Liver (tissue), 9 donors: ENCODE results near the gene MPRIP. TPM values are rescaled to one million over a fixed set of nuclear protein-coding genes. Genes with fewer than 3 reads are reported as not detected.

Experiments
- DNase-seq: peaks from one replicate; pipeline ENCODE4 v3.0.0-alpha.2; 2017; ENCODE audit warnings: low spot score
- H3K27ac ChIP-seq, 2 donors: one replicate each; pipeline ENCODE4 v1.7.0; 2013; ENCODE audit warnings: inconsistent platforms in 2 of 2, low read length in 2 of 2, control low read depth in 1 of 2, low read depth in 1 of 2, mild to moderate bottlenecking in 1 of 2
- H3K27me3 ChIP-seq, 4 donors: one replicate each; pipeline versions ENCODE4 v1.6.1 to v1.7.0; 2013; ENCODE audit warnings: low read length in 3 of 4, inconsistent platforms in 1 of 4, mild to moderate bottlenecking in 1 of 4, moderate library complexity in 1 of 4; ENCODE audit not compliant: control insufficient read depth in 4 of 4, insufficient read depth in 4 of 4
- H3K36me3 ChIP-seq, 4 donors: one replicate each; pipeline versions ENCODE4 v1.6.1 to v1.7.0; 2013; ENCODE audit warnings: low read length in 3 of 4, mild to moderate bottlenecking in 3 of 4, low read depth in 1 of 4, moderate library complexity in 1 of 4; ENCODE audit not compliant: control insufficient read depth in 4 of 4, insufficient read depth in 3 of 4
- H3K4me1 ChIP-seq, 4 donors: one replicate each; pipeline versions ENCODE4 v1.6.1 to v1.7.0; 2013; ENCODE audit warnings: low read length in 3 of 4, mild to moderate bottlenecking in 3 of 4, moderate library complexity in 1 of 4; ENCODE audit not compliant: control insufficient read depth in 4 of 4, insufficient read depth in 4 of 4
- H3K4me3 ChIP-seq, 3 donors: one replicate each; pipeline versions ENCODE4 v1.6.1 to v1.7.0; 2013; ENCODE audit warnings: low read length in 3 of 3, control low read depth in 1 of 3, low read depth in 1 of 3, mild to moderate bottlenecking in 1 of 3
- H3K9ac ChIP-seq, 2 donors: one replicate each; pipeline ENCODE4 v1.7.0; 2013; ENCODE audit warnings: low read length in 2 of 2, mild to moderate bottlenecking in 2 of 2, moderate library complexity in 2 of 2, control low read depth in 1 of 2, low read depth in 1 of 2
- H3K9me3 ChIP-seq, 4 donors: one replicate each; pipeline versions ENCODE4 v1.6.1 to v1.7.0; 2013; ENCODE audit warnings: low read length in 3 of 4; ENCODE audit not compliant: control insufficient read depth in 4 of 4
- CTCF ChIP-seq: fragments of 150-350 bp; IDR thresholded peaks from 2 replicates; pipeline ENCODE4 v1.5.1; 2017; ENCODE audit warnings: improper control_type of control experiment, low read depth, low read length; ENCODE audit not compliant: missing input control
- EGR1 ChIP-seq, 2 donors: IDR thresholded peaks; 2 replicates each; pipeline ENCODE4 v1.6.1; 2016 to 2018; ENCODE audit warnings: antibody characterized with exemption in 2 of 2, low read depth in 2 of 2
- FOXA1 ChIP-seq: IDR thresholded peaks from 2 replicates; pipeline ENCODE4 v1.6.1; 2016; ENCODE audit warnings: antibody characterized with exemption
- FOXA2 ChIP-seq: IDR thresholded peaks from 2 replicates; pipeline ENCODE4 v1.6.1; 2016; ENCODE audit warnings: antibody characterized with exemption
- GABPA ChIP-seq, 2 donors: IDR thresholded peaks in 1 of 2; conservative IDR thresholded peaks in 1 of 2; 2 replicates each; pipeline ENCODE4 v1.6.1; 2016; ENCODE audit warnings: antibody characterized with exemption in 2 of 2, mild to moderate bottlenecking in 1 of 2, moderate library complexity in 1 of 2
- HNF4A ChIP-seq, 2 donors: conservative IDR thresholded peaks; 2 replicates each; pipeline ENCODE4 v1.6.1; 2016; ENCODE audit warnings: antibody characterized with exemption in 2 of 2, mild to moderate bottlenecking in 2 of 2
- HNF4G ChIP-seq: IDR thresholded peaks from 2 replicates; pipeline ENCODE4 v1.6.1; 2016; ENCODE audit warnings: antibody characterized with exemption
- JUND ChIP-seq, 2 donors: IDR thresholded peaks; 2 replicates each; pipeline ENCODE4 v1.6.1; 2016; ENCODE audit warnings: antibody characterized with exemption in 2 of 2
- NR2F2 ChIP-seq: IDR thresholded peaks from 2 replicates; pipeline ENCODE4 v1.6.1; 2016; ENCODE audit warnings: antibody characterized with exemption
- RAD21 ChIP-seq, 2 donors: IDR thresholded peaks; 2 replicates each; pipeline ENCODE4 v1.6.1; 2016; ENCODE audit warnings: antibody characterized with exemption in 2 of 2, mild to moderate bottlenecking in 2 of 2
- RXRA ChIP-seq, 2 donors: IDR thresholded peaks; 2 replicates each; pipeline ENCODE4 v1.6.1; 2017 to 2018; ENCODE audit warnings: antibody characterized with exemption in 2 of 2, mild to moderate bottlenecking in 1 of 2
- SP1 ChIP-seq: IDR thresholded peaks from 2 replicates; pipeline ENCODE4 v1.6.1; 2018; ENCODE audit warnings: antibody characterized with exemption, mild to moderate bottlenecking
- TAF1 ChIP-seq: conservative IDR thresholded peaks from 2 replicates; pipeline ENCODE4 v1.6.1; 2016; ENCODE audit warnings: antibody characterized with exemption, mild to moderate bottlenecking
- YY1 ChIP-seq: IDR thresholded peaks from 2 replicates; pipeline ENCODE4 v1.6.1; 2016; ENCODE audit warnings: antibody characterized with exemption, mild to moderate bottlenecking
- ZBTB33 ChIP-seq: IDR thresholded peaks from 2 replicates; pipeline ENCODE4 v1.6.1; 2016; ENCODE audit warnings: antibody characterized with exemption
- WGBS: extraction: QIAGEN DNeasy Blood & Tissue Kit; methylation state at CpG from one replicate; pipeline ENCODE4 v1.1.7; 2013; 5-methylcytosine and 5-hydroxymethylcytosine counted together
- polyA plus RNA-seq, 2 donors: library from polyadenylated mRNA; stranded (reverse) in 1 of 2; unstranded in 1 of 2; fragments of 200-250 nt in 1 of 2; fragments of >200 nt in 1 of 2; fragmentation: Nextera tagmentation in 1 of 2; extraction: Ambion mirVana in 1 of 2; gene quantifications; one replicate each; pipeline versions ENCODE4 v1.2.1 to v1.2.3, GENCODE V29; 2013 to 2015
- total RNA-seq, 2 donors: library from RNA; depleted of rRNA; stranded (reverse); fragments of >200 nt; gene quantifications; one replicate each; pipeline ENCODE4 v1.2.3, GENCODE V29; 2014
- TF ChIP-seq, protein P1 (sequence below): IDR thresholded peaks from 2 replicates; pipeline ENCODE4 v1.6.1; 2016; ENCODE audit warnings: antibody characterized with exemption
- TF ChIP-seq, protein P2 (sequence below): IDR thresholded peaks from 2 replicates; pipeline ENCODE4 v1.6.1; 2016; ENCODE audit warnings: antibody characterized with exemption
- donor health status: healthy.
- donor health status: healthy.
- donor health status: healthy.
- donor health status: healthy.
- donor health status: healthy.

Gene MPRIP
- total and polyA plus RNA-seq, 4 donors, result 21.2 to 61.9 (median 34.7) TPM

DNA sequence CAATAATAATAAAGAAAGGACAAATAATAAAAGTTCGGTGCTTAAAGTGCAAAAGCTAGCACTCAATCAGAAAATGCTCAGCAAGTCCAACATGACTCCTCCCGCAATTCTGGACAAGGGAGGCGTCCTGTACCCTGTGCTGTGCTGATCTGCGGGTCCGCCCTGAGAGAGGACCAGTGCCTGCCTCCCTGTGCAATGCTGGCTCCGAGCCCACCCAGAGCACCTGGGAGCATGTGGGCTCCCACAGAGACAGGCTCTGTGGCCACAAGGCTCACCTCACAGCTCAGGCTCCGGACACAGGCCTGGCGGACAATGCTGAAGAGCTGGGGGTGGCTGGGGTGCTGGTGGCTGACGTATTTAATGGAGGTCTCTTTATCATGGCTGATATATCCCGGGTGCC lies 183.6 kb downstream of the MPRIP start:
- no peaks in the 10 kb centered on the region for H3K27me3 ChIP-seq
- WGBS, result 95% methylated on average over 10 of the region's 10 CpGs
- H3K27ac ChIP-seq, result no peak overlapping the region
- H3K36me3 ChIP-seq, result peaks cover 19 to 80% (median 57%) of the 10 kb centered on the region in 4 donors
- TF ChIP-seq TAF1 (no peak), HNF4G (no peak), RAD21 (IDR thresholded peaks at IDR 0.05) (no peak), RXRA (IDR thresholded peaks at IDR 0.05) (no peak)
- TF ChIP-seq, protein P1, sequence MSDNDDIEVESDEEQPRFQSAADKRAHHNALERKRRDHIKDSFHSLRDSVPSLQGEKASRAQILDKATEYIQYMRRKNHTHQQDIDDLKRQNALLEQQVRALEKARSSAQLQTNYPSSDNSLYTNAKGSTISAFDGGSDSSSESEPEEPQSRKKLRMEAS, result no peak
- H3K4me3 ChIP-seq, result no peak overlapping the region
- no peaks in the 10 kb centered on the region for H3K9me3 ChIP-seq
- no peak for DNase-seq
- H3K4me1 ChIP-seq, result peaks cover 7 to 23% (median 20%) of the 10 kb centered on the region in 4 donors
- H3K9ac ChIP-seq, result no peak overlapping the region

GRCh38 chr17:17226451-17227265 lies 184.4 kb downstream of the MPRIP start:
- Histone ChIP-seq H3K4me1 (peaks cover 7 to 25% (median 21%) of the 10 kb centered on the region in 4 donors), H3K27me3 (no peaks in the 10 kb centered on the region), H3K27ac (no peak overlapping the region), H3K9me3 (no peaks in the 10 kb centered on the region), H3K36me3 (peaks cover 20 to 79% (median 53%) of the 10 kb centered on the region in 4 donors), H3K4me3 (no peak overlapping the region), H3K9ac (no peak overlapping the region)
- WGBS, result 97% methylated on average over 16 of the region's 16 CpGs
- TF ChIP-seq HNF4A (conservative IDR thresholded peaks at IDR 0.05) (no peak), FOXA2 (no peak)
- no peak for DNase-seq

DNA sequence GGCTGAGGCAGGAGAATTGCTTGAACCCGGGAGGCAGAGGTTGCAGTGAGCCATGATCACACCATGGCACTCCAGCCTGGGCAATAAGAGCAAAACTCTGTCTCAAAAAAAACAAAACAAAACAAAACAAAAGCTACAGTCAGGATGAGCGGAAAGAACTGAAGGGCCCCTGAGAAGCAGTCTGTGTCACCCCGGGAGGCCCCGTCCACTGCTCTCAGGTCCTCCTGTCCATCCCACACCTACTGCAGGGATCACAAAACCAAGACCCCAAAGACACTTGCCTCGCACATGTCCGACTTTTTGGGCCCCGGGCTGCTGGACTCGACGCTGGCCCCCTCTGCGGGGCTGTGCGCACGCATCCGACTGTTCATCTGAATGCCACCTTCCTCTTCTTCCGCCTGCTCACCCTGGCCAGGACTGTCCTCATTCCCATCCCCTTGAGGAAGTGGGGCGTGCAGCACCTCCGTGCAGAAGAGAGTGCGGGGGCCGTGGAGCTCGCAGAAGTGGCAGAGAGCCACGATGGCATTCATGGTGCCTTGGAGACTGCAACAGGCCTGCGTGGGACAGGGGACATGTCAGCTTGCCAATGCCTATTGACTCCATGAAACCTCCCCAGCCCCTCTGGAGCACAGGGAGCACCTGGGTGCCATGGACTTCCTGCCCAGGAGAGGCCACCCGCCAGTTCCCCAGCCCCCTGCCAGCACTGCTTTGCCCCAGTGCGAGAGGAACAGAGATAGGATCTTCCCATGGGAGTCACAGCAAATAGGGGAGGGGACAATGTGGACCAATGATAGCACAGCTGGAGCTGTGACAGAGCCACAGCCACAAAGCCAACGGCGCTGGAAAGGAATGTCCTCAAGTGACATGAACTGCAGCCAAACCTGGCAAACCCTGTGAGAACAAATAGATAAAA lies 185.6 kb downstream of the MPRIP start:
- Histone ChIP-seq H3K27ac (peak overlapping the region; percentile 6 to 43), H3K27me3 (no peaks in the 10 kb centered on the region), H3K36me3 (peaks cover 17 to 71% (median 45%) of the 10 kb centered on the region in 4 donors), H3K9ac (no peak overlapping the region), H3K9me3 (no peaks in the 10 kb centered on the region), H3K4me3 (no peak overlapping the region), H3K4me1 (peaks cover 8 to 37% (median 33%) of the 10 kb centered on the region in 4 donors)
- 75% methylated on average over 25 of the region's 25 CpGs for WGBS
- DNase-seq, result no peak
- TF ChIP-seq SP1, result peak; percentile 66
- no peak for TF ChIP-seq GABPA (IDR thresholded peaks at IDR 0.05 in 1 of 2, conservative IDR thresholded peaks at IDR 0.05 in 1 of 2)
- no peak for TF ChIP-seq HNF4G
- TF ChIP-seq FOXA1, result no peak
- no peak for TF ChIP-seq YY1
- no peak for TF ChIP-seq JUND (IDR thresholded peaks at IDR 0.05)
- peak; percentile 31 to 42 for TF ChIP-seq HNF4A (conservative IDR thresholded peaks at IDR 0.05)
- peak in 1 of 2 donors; percentile 41 for TF ChIP-seq RAD21 (IDR thresholded peaks at IDR 0.05)
- TF ChIP-seq TAF1, result no peak
- TF ChIP-seq, protein P1, result no peak
- TF ChIP-seq CTCF, result no peak
- TF ChIP-seq RXRA (IDR thresholded peaks at IDR 0.05), result peak; percentile 81 to 90
- no peak for TF ChIP-seq FOXA2
- no peak for TF ChIP-seq ZBTB33
- no peak for TF ChIP-seq EGR1 (IDR thresholded peaks at IDR 0.05; ENCODE audit: low read depth in 2 of 2)
- TF ChIP-seq, protein P2, sequence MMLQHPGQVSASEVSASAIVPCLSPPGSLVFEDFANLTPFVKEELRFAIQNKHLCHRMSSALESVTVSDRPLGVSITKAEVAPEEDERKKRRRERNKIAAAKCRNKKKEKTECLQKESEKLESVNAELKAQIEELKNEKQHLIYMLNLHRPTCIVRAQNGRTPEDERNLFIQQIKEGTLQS, result no peak
- TF ChIP-seq NR2F2, result no peak
